Measurements from ENCODE around the gene CUX1.

GRCh38 chr7:101835136-101835535, 17.7 kb downstream of the CUX1 start:
- no peak for TF ChIP-seq CTCF (IDR thresholded peaks at IDR 0.05)
- TF ChIP-seq POLR2A (IDR thresholded peaks at IDR 0.05) = no peak

All from suprapubic skin (tissue), 3 donors.